Activated T-cell treated with anti-CD3 and anti-CD28 coated beads, Interleukin-2, amount 50 U/mL, for 4 hours (primary cell): ENCODE results near the gene NTRK2. TPM values are rescaled to one million over a fixed set of nuclear protein-coding genes. Genes with fewer than 3 reads are reported as not detected.

Experiments used
- ATAC-seq, 2 donors: fragments of 200-7000 bp; cut with Tn5 transposase; one replicate each; pipeline ENCODE4 v1.10.0; 2021
- DNase-seq: peaks from one replicate; pipeline ENCODE4 v3.0.0-alpha.2; 2020
- H3K27me3 Mint-ChIP-seq: one replicate; pipeline ENCODE4 v1.8.0; 2021; ENCODE audit warnings: low read depth, mixed read lengths
- H3K36me3 Mint-ChIP-seq: one replicate; pipeline ENCODE4 v1.8.0; 2022; ENCODE audit warnings: mixed read lengths; ENCODE audit not compliant: insufficient read depth
- H3K4me1 Mint-ChIP-seq: one replicate; pipeline ENCODE4 v1.8.0; 2021; ENCODE audit warnings: low read depth, mixed read lengths
- H3K4me3 Mint-ChIP-seq: one replicate; pipeline ENCODE4 v1.8.0; 2021; ENCODE audit warnings: mild to moderate bottlenecking, moderate library complexity, mixed read lengths
- H3K9me3 Mint-ChIP-seq: one replicate; pipeline ENCODE4 v1.8.0; 2021; ENCODE audit warnings: mixed read lengths
- total RNA-seq, 3 donors: library from RNA; stranded (reverse); gene quantifications; one replicate each; pipeline ENCODE4 v1.2.1, GENCODE V29; 2021

NTRK2 gene
- total RNA-seq, 3 donors from 2014 or later = 0.18 to 0.82 (median 0.38) TPM

GRCh38 chr9:84793251-84793650 is 123.7 kb downstream of the NTRK2 start:
- ATAC-seq = no peak
- peaks cover 2% of the 10 kb centered on the region for H3K27me3 Mint-ChIP-seq
- no peak overlapping the region for H3K4me3 Mint-ChIP-seq
- H3K9me3 Mint-ChIP-seq = no peaks in the 10 kb centered on the region
- H3K4me1 Mint-ChIP-seq = no peaks in the 10 kb centered on the region
- no peak for DNase-seq
- H3K36me3 Mint-ChIP-seq = no peaks in the 10 kb centered on the region

- Mint-ChIP-seq H3K27me3 (no peaks in the 10 kb centered on the region), H3K4me3 (no peak overlapping the region), H3K4me1 (no peaks in the 10 kb centered on the region), H3K9me3 (no peaks in the 10 kb centered on the region), H3K36me3 (no peaks in the 10 kb centered on the region)
- ATAC-seq = no peak
- DNase-seq = no peak
Observed at GRCh38 chr9:84794981-84795637, 125.6 kb downstream of the NTRK2 start.

- Mint-ChIP-seq H3K4me3 (no peak overlapping the region), H3K27me3 (no peaks in the 10 kb centered on the region), H3K36me3 (no peaks in the 10 kb centered on the region), H3K9me3 (no peaks in the 10 kb centered on the region), H3K4me1 (no peaks in the 10 kb centered on the region)
- DNase-seq (no peak), ATAC-seq (no peak)
Observed at GRCh38 chr9:84796404-84796803, 126.9 kb downstream of the NTRK2 start.

- no peaks in the 10 kb centered on the region for H3K4me1 Mint-ChIP-seq
- H3K9me3 Mint-ChIP-seq = no peaks in the 10 kb centered on the region
- H3K4me3 Mint-ChIP-seq = no peak overlapping the region
- peaks cover 1% of the 10 kb centered on the region for H3K27me3 Mint-ChIP-seq
- DNase-seq (no peak), ATAC-seq (no peak)
- no peaks in the 10 kb centered on the region for H3K36me3 Mint-ChIP-seq
Observed at GRCh38 chr9:84799251-84799650, 129.7 kb downstream of the NTRK2 start.

GRCh38 chr9:84804951-84805694 is 135.6 kb downstream of the NTRK2 start:
- H3K27me3 Mint-ChIP-seq = peaks cover 1% of the 10 kb centered on the region
- no peaks in the 10 kb centered on the region for H3K36me3 Mint-ChIP-seq
- H3K4me3 Mint-ChIP-seq = no peak overlapping the region
- ATAC-seq (no peak), DNase-seq (no peak)
- no peaks in the 10 kb centered on the region for H3K9me3 Mint-ChIP-seq
- no peaks in the 10 kb centered on the region for H3K4me1 Mint-ChIP-seq

GRCh38 chr9:84807431-84807830 is 137.9 kb downstream of the NTRK2 start:
- Mint-ChIP-seq H3K4me3 (no peak overlapping the region), H3K36me3 (no peaks in the 10 kb centered on the region), H3K4me1 (no peaks in the 10 kb centered on the region), H3K27me3 (peaks cover 4% of the 10 kb centered on the region), H3K9me3 (no peaks in the 10 kb centered on the region)
- no peak for ATAC-seq
- no peak for DNase-seq

- DNase-seq = no peak
- Mint-ChIP-seq H3K4me1 (no peaks in the 10 kb centered on the region), H3K27me3 (peaks cover 4% of the 10 kb centered on the region)
Observed at GRCh38 chr9:84807870-84808390, 138.4 kb downstream of the NTRK2 start.

GRCh38 chr9:84808416-84808815 is 138.9 kb downstream of the NTRK2 start:
- Mint-ChIP-seq H3K27me3 (peaks cover 5% of the 10 kb centered on the region), H3K9me3 (no peaks in the 10 kb centered on the region), H3K4me1 (no peaks in the 10 kb centered on the region), H3K4me3 (no peak overlapping the region), H3K36me3 (no peaks in the 10 kb centered on the region)
- no peak for DNase-seq
- no peak for ATAC-seq

More at GRCh38 chr9:84807870-84808390, 138.4 kb downstream of the NTRK2 start:
- H3K9me3 Mint-ChIP-seq = no peaks in the 10 kb centered on the region
- no peak overlapping the region for H3K4me3 Mint-ChIP-seq
- ATAC-seq = no peak
- no peaks in the 10 kb centered on the region for H3K36me3 Mint-ChIP-seq

GRCh38 chr9:84811072-84811750 is 141.7 kb downstream of the NTRK2 start:
- Mint-ChIP-seq H3K36me3 (no peaks in the 10 kb centered on the region), H3K4me3 (no peak overlapping the region), H3K27me3 (peaks cover 7% of the 10 kb centered on the region)

GRCh38 chr9:84811751-84812074 is 142.2 kb downstream of the NTRK2 start:
- Mint-ChIP-seq H3K36me3 (no peaks in the 10 kb centered on the region), H3K4me3 (no peak overlapping the region), H3K27me3 (peaks cover 7% of the 10 kb centered on the region), H3K4me1 (no peaks in the 10 kb centered on the region), H3K9me3 (no peaks in the 10 kb centered on the region)
- no peak for ATAC-seq
- no peak for DNase-seq

More at GRCh38 chr9:84811072-84811750, 141.7 kb downstream of the NTRK2 start:
- ATAC-seq (no peak), DNase-seq (no peak)
- Mint-ChIP-seq H3K4me1 (no peaks in the 10 kb centered on the region), H3K9me3 (no peaks in the 10 kb centered on the region)

GRCh38 chr9:84812355-84812754 is 142.8 kb downstream of the NTRK2 start:
- Mint-ChIP-seq H3K4me3 (no peak overlapping the region), H3K27me3 (peaks cover 7% of the 10 kb centered on the region), H3K4me1 (no peaks in the 10 kb centered on the region), H3K9me3 (no peaks in the 10 kb centered on the region), H3K36me3 (no peaks in the 10 kb centered on the region)
- ATAC-seq (no peak), DNase-seq (no peak)

- H3K9me3 Mint-ChIP-seq = no peaks in the 10 kb centered on the region
- no peak for ATAC-seq
Observed at GRCh38 chr9:84812847-84813246, 143.3 kb downstream of the NTRK2 start.

GRCh38 chr9:84815554-84815953 is 146.0 kb downstream of the NTRK2 start:
- DNase-seq = no peak
- no peak for ATAC-seq
- peaks cover 5% of the 10 kb centered on the region for H3K27me3 Mint-ChIP-seq

More at GRCh38 chr9:84812847-84813246, 143.3 kb downstream of the NTRK2 start:
- H3K27me3 Mint-ChIP-seq = peaks cover 7% of the 10 kb centered on the region
- H3K36me3 Mint-ChIP-seq = no peaks in the 10 kb centered on the region
- no peaks in the 10 kb centered on the region for H3K4me1 Mint-ChIP-seq
- no peak overlapping the region for H3K4me3 Mint-ChIP-seq
- DNase-seq = no peak

GRCh38 chr9:84817038-84817437 is 147.5 kb downstream of the NTRK2 start:
- no peaks in the 10 kb centered on the region for H3K36me3 Mint-ChIP-seq
- H3K27me3 Mint-ChIP-seq = peaks cover 5% of the 10 kb centered on the region
- H3K4me1 Mint-ChIP-seq = no peaks in the 10 kb centered on the region
- H3K4me3 Mint-ChIP-seq = no peak overlapping the region
- ATAC-seq (no peak), DNase-seq (no peak)
- no peaks in the 10 kb centered on the region for H3K9me3 Mint-ChIP-seq

More at GRCh38 chr9:84815554-84815953, 146.0 kb downstream of the NTRK2 start:
- no peaks in the 10 kb centered on the region for H3K4me1 Mint-ChIP-seq
- H3K36me3 Mint-ChIP-seq = no peaks in the 10 kb centered on the region
- H3K4me3 Mint-ChIP-seq = no peak overlapping the region
- H3K9me3 Mint-ChIP-seq = no peaks in the 10 kb centered on the region
